Ovary (tissue), 9 donors: ENCODE measurements around the gene CALD1. TPM values are rescaled to one million over a fixed set of nuclear protein-coding genes. Genes with fewer than 3 reads are reported as not detected.
A peak's percentile ranks its signal among the peaks of the same experiment; 100 is the strongest.

Experiments
- DNase-seq, 5 donors: peaks; one replicate each; pipeline ENCODE4 v3.0.0-alpha.2; 2019 to 2020
- H3K27ac ChIP-seq, 2 donors: fragments of 200-600 bp; one replicate each; pipeline versions ENCODE4 v1.5.1 to v1.8.0; 2019 to 2022
- H3K27me3 ChIP-seq: fragments of 200-600 bp; one replicate; pipeline ENCODE4 v1.8.0; 2022
- H3K36me3 ChIP-seq: fragments of 200-600 bp; sonication (generic); one replicate; pipeline ENCODE4 v1.5.1; 2019
- H3K4me1 ChIP-seq: one replicate; pipeline ENCODE4 v1.8.1; 2013; ENCODE audit warnings: mild to moderate bottlenecking, moderate library complexity; ENCODE audit not compliant: insufficient read depth
- H3K4me3 ChIP-seq: fragments of 200-600 bp; sonication (generic); one replicate; pipeline ENCODE4 v1.5.1; 2017
- H3K9me3 ChIP-seq, 2 donors: fragments of 200-600 bp in 1 of 2; sonication (generic) in 1 of 2; one replicate each; pipeline versions ENCODE4 v1.5.1 to v1.8.1; 2013 to 2019; ENCODE audit warnings: mild to moderate bottlenecking in 1 of 2, moderate library complexity in 1 of 2
- CTCF ChIP-seq, 3 donors: fragments of 450-650 bp in 2 of 3; fragments of 200-600 bp in 1 of 3; IDR thresholded peaks; one replicate each; pipeline versions ENCODE4 v1.5.1 to v1.8.0; 2016 to 2022; ENCODE audit warnings: antibody characterized with exemption in 3 of 3, mild to moderate bottlenecking in 1 of 3
- EP300 ChIP-seq: sonication (generic); formaldehyde crosslinking; IDR thresholded peaks from one replicate; pipeline ENCODE4 v1.6.1; 2017; ENCODE audit warnings: antibody characterized with exemption
- POLR2A ChIP-seq: fragments of 450-650 bp; IDR thresholded peaks from one replicate; pipeline ENCODE4 v1.6.1; 2017; ENCODE audit warnings: antibody characterized with exemption, mild to moderate bottlenecking, moderate library complexity
- WGBS, 3 donors: extraction: QIAGEN DNeasy Blood & Tissue Kit in 1 of 3; methylation state at CpG; one replicate each; pipeline versions ENCODE4 v1.1.5 to v1.1.7; 2013 to 2017; 5-methylcytosine and 5-hydroxymethylcytosine counted together
- intact Hi-C, 4 donors: fragments of 100-400 bp; cut with DNase I; formaldehyde crosslinking; loops; one replicate each; pipeline versions ENCODE4 v1.11.0 to v1.15.1; 2022 to 2023
- polyA plus RNA-seq, 2 donors: library from polyadenylated mRNA; stranded (reverse); fragments of 200-250 nt in 1 of 2; fragments of 350-450 nt in 1 of 2; fragmentation: Illumina TruSeq in 1 of 2; extraction: RNeasy Lipid Tissue Mini Kit (QIAGEN cat#74804) in 1 of 2; gene quantifications; one replicate each; pipeline ENCODE4 v1.2.3, GENCODE V29; 2013 to 2014
- total RNA-seq, 7 donors: library from RNA; depleted of rRNA in 2 of 7; stranded (reverse); fragments of >200 nt in 2 of 7; fragmentation: NEBNext Ultra II Directional in 3 of 7; extraction: Animal tissue kit (Norgen Biotek cat#: 25700) in 3 of 7; gene quantifications; one replicate each; pipeline versions ENCODE4 v1.1.0 to v1.2.4, GENCODE V29; 2016 to 2023
- donor health status: DM: no; HTN: no; CAD: no; lungs with moderate emphysema.
- donor health status: DM: no; HTN: no; CAD: no.
- donor health status: Bipolar disorder and iron deficiency.
- donor health status: DM: yes; HTN: yes; CAD: no.
- donor health status: DM: no; HTN: no; CAD: no.
- donor health status: DM: yes; HTN: yes; CAD: no.

CALD1 gene
- total and polyA plus RNA-seq, 9 donors: 306 to 697 (median 463) TPM

GRCh38 chr7:134878746-134879357 is 99.4 kb downstream of the CALD1 start:
- no peaks in the 10 kb centered on the region for H3K27me3 ChIP-seq
- H3K36me3 ChIP-seq: no peaks in the 10 kb centered on the region
- TF ChIP-seq EP300 (no peak), CTCF (IDR thresholded peaks at IDR 0.05) (no peak), POLR2A (no peak)
- DNase-seq: no peak
- intact Hi-C loops: no loop called here
- peaks cover 17% of the 10 kb centered on the region for H3K4me1 ChIP-seq
- H3K4me3 ChIP-seq: no peak overlapping the region
- H3K9me3 ChIP-seq: no peaks in the 10 kb centered on the region
- no peak overlapping the region for H3K27ac ChIP-seq

DNA sequence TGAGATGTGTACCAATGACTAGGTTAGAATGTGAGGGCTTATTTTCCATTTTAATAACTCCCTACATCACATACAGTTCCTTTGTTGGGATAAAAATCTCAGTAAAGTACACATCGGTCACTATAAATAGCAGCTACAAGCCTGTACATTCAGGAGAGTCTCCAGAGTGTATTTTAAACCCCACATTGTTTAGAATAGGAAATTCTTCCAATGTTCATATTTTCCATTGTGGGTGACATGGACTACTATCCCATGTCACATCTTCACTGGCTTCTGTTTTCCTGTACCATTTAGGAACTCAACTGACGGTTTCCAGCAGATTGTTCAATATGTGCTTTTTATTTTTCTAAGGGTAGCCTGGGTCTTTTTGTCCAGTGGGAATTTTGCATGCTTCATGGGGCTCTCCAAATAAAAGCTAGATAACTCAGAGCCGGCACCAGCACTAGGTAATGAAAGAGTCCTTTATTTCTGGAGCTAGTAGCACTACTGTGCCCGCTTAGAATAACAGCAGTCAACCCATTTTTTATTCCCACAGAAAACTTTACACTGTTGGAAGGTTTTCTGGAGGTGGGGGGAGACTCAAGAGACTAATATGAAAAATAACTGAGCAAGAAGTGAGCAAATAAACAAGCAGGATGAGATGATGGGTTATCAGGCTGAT is 100.5 kb downstream of the CALD1 start:
- Histone ChIP-seq H3K4me1 (peaks cover 14% of the 10 kb centered on the region), H3K4me3 (no peak overlapping the region)

DNA sequence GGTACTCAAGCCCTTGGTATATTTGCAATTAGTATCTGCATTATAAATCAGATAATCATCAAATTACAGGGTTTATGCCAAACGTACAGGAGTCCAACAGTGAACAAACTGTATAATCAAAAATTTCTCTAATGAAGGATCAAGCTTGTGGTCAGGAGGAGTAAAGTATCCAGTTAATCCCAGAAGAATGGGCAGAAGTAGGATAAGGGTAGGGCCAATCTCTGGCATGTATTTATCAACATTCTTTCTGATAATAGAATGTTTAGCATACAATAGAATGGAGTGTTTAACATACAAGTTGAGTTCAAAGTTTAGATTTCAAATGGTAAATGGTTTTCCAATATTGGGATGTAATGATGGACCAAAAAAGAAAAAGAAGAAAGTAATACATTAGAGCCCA is 103.0 kb downstream of the CALD1 start:
- H3K27ac ChIP-seq: no peak overlapping the region

More for the DNA sequence above, 100.5 kb downstream of the CALD1 start:
- no peak for DNase-seq
- Histone ChIP-seq H3K27me3 (no peaks in the 10 kb centered on the region), H3K36me3 (no peaks in the 10 kb centered on the region), H3K27ac (no peak overlapping the region), H3K9me3 (no peaks in the 10 kb centered on the region)
- TF ChIP-seq CTCF (IDR thresholded peaks at IDR 0.05) (no peak), EP300 (no peak), POLR2A (no peak)
- WGBS, 3 donors: 59 to 71% (median 62%) methylated on average over 4 of the region's 4 CpGs
- intact Hi-C loops: no loop called here

GRCh38 chr7:134885967-134886352 is 106.5 kb downstream of the CALD1 start:
- Histone ChIP-seq H3K27ac (peak overlapping the region in 1 of 2 donors; percentile 67), H3K27me3 (no peaks in the 10 kb centered on the region), H3K4me3 (no peak overlapping the region), H3K4me1 (peaks cover 22% of the 10 kb centered on the region), H3K9me3 (no peaks in the 10 kb centered on the region), H3K36me3 (no peaks in the 10 kb centered on the region)
- WGBS, 3 donors: 2 to 3% (median 3%) methylated on average over 1 of the region's 1 CpG
- TF ChIP-seq EP300 (no peak), POLR2A (no peak), CTCF (IDR thresholded peaks at IDR 0.05) (no peak)
- intact Hi-C loops: no loop called here
- DNase-seq: no peak

More for the DNA sequence above, 103.0 kb downstream of the CALD1 start:
- no peak for TF ChIP-seq EP300
- TF ChIP-seq POLR2A: no peak
- no peak for TF ChIP-seq CTCF (IDR thresholded peaks at IDR 0.05)
- peaks cover 14% of the 10 kb centered on the region for H3K4me1 ChIP-seq
- H3K9me3 ChIP-seq: no peaks in the 10 kb centered on the region
- DNase-seq: no peak
- H3K36me3 ChIP-seq: no peaks in the 10 kb centered on the region
- WGBS, 3 donors: 44 to 62% (median 61%) methylated on average over 1 of the region's 1 CpG
- H3K27me3 ChIP-seq: no peaks in the 10 kb centered on the region
- intact Hi-C loops: no loop called here
- H3K4me3 ChIP-seq: no peak overlapping the region
